Activated CD4-positive, alpha-beta T cell treated with anti-CD3 and anti-CD28 coated beads, Interleukin-2, Interleukin-4, amounts not matched to agents 100 ng/mL and 50 ng/mL, durations not matched to agents 16 hours and 8 hours (primary cell): Measurements from ENCODE around the gene WDR75.
A peak's percentile ranks its signal among the peaks of the same experiment; 100 is the strongest.
"Not testable (repeated sequence)": the region's sequence is repeated elsewhere in the genome, so short reads cannot be mapped to it uniquely, and the experiment has no call there.

Experiments used
- DNase-seq: peaks from one replicate; pipeline ENCODE4 v3.0.0-alpha.2; 2020; ENCODE audit warnings: low spot score

The WDR75 gene

DNA sequence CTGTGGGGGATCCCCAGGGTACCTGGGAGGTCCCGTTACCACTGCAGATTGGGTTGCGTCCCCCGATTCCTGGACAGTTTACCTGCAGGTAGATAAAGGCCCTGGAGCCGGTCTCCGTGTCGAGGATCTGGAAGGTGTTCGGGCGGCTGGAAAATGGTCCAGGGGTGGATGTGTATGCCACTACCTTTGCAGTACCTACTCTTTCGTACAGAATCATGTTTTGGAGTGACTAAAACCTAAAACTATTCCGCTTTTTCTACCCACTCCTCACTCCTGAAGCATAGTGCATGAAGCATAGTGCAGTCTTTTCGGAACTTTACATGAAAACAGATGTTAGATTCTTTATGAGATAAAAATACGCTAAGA lies 418 bp downstream of the WDR75 start:
- DNase-seq, result no peak

DNA sequence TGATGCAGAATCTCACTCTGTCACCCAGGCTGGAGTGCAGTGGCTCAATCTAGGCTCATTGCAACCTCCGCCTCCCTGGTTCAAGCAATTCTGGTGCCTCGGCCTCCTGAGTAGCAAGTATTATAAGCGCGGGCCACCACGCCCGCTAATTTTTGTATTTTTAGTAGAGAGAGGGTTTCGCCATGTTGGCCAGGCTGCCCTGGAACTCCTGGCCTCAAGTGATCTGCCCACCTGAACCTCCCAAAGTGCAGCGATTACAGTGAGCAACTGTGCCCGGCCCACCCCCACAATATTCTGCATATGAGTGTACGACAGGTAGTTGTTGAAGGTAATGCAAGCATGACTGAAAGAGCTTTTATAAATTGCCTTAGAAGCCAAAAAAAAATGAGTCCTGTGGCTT lies 1.2 kb downstream of the WDR75 start:
- DNase-seq, result no peak

DNA sequence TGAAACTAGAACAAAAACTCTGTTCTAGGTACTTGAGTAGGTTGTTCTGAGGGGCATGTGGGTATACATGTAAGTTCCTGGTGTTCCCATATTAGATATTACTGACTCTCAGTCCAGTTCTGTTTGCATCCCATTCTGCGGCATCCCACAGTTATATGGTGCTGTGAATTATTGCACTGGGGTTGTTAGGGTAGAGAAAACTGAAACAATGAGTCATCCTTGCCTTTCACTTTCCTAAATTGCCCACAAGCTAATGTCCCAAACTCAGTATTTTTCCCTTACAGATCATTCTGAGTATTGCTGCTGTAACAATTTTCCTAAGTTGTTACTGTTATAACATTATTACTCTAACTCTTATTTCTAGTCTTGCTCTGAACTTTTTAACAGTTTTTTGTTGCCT lies 3.0 kb downstream of the WDR75 start:
- DNase-seq, result peak; percentile 61

DNA sequence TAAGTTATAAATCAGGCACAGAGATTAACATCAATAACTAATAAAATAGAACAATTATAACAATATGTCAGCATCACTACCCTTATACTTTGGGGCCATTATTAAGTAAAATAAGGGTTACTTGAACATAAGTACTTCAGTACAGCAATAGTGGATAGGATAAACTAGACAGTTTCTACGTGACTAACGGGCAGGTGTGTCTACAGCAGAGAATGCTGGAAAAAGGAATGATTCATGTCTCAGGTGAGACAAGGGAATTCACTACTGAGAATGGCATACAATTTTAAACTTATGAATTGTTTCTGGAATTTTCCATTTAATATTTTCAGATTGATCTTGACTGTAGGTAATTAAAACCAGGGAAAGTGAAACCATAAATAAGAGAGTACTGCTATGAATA lies 5.5 kb downstream of the WDR75 start:
- DNase-seq, result no peak

DNA sequence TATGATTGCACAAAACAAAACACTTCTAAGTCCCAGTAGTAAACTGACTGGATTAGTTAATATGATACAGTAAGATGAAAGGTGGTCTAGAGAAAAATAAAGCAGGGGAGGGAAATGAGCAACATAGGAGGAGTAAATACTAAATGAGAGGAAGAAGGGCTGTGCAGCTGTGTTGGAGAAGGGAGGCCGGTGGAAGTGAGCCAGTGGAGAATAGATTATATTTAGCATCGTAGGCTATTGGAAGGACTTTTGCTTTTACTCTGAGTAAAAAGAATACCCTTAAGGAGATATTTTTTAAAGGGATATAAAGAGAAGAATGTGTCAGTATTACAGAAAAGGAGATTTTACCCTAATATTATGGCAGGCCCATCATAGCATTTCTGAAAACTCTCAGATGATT lies 12.7 kb downstream of the WDR75 start:
- no peak for DNase-seq

- DNase-seq, result no peak
Measured at GRCh38 chr2:189465076-189465475, 23.8 kb downstream of the WDR75 start.

DNA sequence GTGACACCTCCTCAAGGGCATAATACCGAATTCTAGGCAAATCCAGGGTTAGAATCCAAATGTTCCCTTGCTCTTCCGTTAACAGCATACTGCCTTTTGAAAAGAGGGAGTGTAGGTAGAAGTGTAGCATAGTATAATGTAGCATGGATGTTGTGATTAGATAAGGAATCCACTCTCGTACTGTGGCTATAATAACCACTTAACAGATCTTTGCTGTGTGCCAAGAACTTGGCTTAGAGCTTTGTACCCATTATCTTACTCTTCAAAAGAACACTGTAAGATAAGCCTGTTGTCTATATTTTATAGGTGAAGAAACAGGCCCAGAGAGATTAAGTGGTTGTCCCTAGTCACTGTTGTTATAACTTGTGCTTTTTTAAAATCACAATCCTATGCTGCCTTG lies 24.2 kb downstream of the WDR75 start:
- DNase-seq, result no peak

DNA sequence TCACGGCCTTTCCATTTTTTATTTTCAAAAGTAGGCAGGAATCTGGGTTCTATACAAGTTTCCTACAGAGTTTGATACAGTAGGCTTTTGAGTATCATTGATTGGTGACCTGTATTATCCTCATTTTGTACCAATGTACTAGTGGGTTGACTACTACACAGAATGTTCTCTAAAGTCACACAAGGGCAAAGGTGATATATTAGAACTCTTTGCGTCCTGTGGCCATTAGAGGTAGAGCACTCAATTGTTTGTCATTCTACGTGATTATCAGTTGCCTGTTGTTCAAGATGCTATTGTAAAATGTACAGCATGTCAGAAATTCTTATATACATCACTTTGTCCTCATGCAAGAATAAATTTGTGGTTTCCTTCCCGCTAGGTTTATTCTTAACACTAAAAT lies 24.8 kb downstream of the WDR75 start:
- DNase-seq, result no peak

DNA sequence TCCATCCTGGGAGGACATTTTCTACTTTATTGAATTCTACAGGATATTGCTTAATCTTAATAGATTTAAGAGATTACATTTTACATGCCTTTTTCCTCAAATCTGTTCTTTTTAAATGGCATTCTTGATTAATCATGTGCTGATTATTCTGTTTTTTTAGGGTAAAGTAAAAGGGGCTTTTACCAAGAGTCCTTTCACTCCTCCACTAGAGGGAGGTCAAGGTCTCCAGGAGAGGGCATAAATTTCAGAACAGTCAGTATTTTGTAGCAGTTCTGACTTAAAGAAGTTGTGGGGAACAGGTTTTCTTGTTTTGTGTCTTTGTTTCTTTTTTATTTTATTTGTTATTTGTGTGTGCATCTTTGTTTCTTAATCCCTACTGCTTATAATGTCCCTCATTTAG lies 25.4 kb downstream of the WDR75 start:
- DNase-seq, result peak; percentile 9

GRCh38 chr2:189467160-189467559 lies 25.9 kb downstream of the WDR75 start:
- DNase-seq, result no peak

DNA sequence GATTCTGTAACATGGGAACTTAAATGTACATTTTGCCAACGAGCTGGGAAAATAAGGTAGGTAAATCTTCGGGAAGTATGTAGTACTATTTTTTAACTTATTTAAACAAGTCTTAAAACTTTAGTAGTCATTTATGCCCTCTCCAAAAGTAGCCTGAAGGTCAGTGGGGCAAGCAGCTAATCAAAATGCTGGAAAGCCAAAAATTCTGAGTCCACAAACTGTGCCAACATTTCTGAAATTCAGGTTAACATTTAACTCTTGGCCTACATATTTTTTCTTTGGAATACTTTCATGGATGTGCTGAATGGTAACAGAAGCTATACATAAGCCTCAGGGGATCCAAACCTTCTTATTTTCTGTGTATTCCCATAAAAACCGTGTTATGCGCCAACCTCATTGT lies 26.3 kb downstream of the WDR75 start:
- DNase-seq, result no peak

- DNase-seq, result no peak
Measured at GRCh38 chr2:189474526-189474925, 33.3 kb downstream of the WDR75 start.

GRCh38 chr2:189477756-189478155 lies 36.5 kb downstream of the WDR75 start:
- no peak for DNase-seq

GRCh38 chr2:189478289-189478688 lies 37.0 kb downstream of the WDR75 start:
- not testable (repeated sequence) for DNase-seq

DNA sequence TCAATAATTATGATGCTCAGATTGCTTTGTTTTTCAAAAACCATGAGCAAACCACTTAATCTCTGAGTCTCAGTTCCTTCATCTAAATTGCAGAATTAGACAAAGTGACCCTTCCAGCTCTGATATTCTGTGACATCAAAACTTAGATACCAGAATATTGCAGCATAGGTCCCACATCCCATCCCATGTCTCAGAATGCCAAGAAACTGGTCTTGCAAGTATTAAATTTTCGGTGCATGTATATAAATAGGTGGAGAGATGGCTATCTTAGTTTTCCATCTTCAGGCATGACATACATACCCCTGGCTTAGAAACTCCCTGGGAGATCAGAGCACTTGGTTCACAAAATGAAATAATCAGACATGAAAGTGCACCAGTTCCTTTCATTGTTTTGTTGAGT lies 39.8 kb downstream of the WDR75 start:
- DNase-seq, result no peak

GRCh38 chr2:189483571-189483970 lies 42.3 kb downstream of the WDR75 start:
- no peak for DNase-seq

- DNase-seq, result no peak
Measured at GRCh38 chr2:189483980-189484740, 42.9 kb downstream of the WDR75 start.

DNA sequence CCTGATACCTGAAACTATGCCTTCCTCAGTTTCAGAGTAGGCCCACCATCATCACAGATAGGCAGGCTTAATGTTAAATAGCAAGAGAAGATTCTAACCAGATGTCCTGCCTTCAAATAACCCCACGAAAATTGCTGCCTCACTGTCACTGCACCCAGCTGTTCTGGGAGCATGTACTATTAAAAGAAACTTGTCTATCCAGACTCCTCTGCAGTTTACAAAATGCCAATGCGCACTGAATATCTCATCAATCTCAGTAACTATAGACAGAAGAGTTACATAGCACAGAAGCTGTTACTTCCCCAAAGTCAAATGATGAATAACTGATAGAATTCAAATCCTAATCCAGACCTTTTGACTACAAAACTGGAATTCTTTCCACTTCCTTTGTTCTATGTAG lies 43.9 kb downstream of the WDR75 start:
- no peak for DNase-seq

DNA sequence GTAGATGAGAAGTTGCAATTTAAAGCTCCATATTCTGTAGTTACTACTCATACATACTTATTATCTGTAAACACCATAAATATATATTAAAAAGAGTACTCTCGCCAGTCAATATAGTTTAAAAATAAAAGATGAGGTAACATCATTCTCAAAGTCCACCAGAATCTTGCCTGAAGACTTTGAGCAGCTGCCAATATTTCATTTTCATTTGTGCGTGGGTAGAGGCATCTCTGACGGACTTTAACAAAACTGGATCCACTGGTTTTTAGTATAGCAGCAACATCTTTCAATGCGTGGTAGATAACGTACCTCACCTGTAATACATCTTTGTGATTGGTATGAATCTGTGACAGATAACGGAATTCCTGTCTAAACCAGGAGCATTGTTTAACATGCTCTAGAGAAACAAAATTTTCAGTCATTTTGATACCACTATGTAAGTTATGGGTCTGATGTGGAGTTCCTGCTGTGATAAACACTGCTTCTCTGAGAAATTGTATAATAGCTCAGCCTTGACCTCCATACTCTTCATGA lies 45.0 kb downstream of the WDR75 start:
- no peak for DNase-seq

DNA sequence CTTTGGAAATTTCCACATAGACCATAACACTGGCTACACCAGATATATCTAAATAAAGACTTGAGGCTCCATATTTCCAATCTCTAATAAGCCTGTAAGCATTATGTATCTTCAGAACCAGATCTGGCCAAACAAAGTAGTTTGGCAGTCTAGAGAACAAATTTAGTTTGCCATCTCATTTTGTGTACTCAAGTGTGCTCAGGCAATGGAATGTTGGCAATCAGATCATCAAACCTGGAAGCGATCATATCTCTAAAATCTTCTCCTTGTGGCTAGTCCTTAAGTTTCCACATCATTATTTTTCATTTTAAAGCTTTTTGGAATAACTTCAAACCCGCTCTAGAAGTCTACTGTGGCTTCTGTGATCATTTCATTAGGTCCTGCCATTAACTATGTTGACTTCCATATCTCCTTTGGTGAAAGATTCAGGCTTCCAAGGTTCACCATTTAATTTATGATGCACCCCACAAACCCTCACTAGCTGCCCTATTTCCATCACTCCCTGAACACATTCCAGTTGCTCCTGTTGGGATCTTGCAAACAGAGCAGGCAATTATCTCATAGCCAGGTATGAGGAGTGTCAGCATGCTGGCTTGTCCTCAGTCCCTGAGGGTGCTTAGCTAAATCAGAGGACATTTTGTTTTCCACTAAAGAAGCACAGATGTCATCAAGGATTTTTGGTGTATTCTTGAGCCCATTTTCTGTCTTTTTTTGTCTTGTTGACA lies 46.2 kb downstream of the WDR75 start:
- DNase-seq, result no peak

DNA sequence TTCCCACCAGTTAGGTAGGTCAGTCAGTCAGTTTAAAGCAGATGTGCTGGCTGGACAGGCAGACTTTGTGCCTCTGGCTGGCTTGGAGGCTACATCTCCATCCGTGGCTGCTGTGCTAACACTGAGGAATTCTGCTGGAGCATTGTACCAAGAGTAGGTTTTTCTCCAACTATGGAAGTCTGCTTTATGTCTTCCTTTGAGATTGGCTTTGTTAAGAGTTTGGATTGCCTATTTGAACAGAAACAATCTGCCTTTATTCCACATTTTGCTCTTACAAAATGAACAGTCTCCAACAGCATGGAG lies 46.7 kb downstream of the WDR75 start:
- DNase-seq, result no peak

DNA sequence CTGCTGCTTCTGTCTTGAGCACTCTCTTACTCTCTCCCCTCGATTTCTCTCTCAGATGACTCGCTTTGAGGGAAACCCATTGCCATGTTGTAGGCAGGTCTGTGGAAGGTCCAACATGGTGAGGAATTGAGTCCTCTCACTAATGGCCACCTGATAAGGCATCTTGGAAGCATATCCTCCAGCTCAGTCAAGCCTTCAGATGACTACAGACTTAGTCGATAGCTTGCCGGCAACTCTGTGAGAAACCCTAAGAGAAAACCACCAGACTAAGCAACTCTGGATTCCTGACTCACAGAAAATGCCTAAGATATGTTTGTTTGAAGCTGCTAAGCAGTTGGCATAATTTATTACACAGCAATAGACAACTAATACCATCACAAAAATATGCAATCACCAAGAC lies 51.2 kb downstream of the WDR75 start:
- DNase-seq, result no peak

- no peak for DNase-seq
Measured at GRCh38 chr2:189498205-189498604, 56.9 kb downstream of the WDR75 start.

GRCh38 chr2:189499137-189499536 lies 57.9 kb downstream of the WDR75 start:
- no peak for DNase-seq
